Hematopoietic multipotent progenitor cell treated with erythropoietin and hydrocortisone succinate and interleukin-3 and kit ligand, for 8 days (in vitro differentiated cells): ENCODE results near the gene PTPRM.

Experiments
- DNase-seq: peaks from one replicate; pipeline ENCODE4 v3.0.0-alpha.2; 2015

PTPRM gene

GRCh38 chr18:8139127-8139527 lies 572.0 kb downstream of the PTPRM start:
- no peak for DNase-seq

DNA sequence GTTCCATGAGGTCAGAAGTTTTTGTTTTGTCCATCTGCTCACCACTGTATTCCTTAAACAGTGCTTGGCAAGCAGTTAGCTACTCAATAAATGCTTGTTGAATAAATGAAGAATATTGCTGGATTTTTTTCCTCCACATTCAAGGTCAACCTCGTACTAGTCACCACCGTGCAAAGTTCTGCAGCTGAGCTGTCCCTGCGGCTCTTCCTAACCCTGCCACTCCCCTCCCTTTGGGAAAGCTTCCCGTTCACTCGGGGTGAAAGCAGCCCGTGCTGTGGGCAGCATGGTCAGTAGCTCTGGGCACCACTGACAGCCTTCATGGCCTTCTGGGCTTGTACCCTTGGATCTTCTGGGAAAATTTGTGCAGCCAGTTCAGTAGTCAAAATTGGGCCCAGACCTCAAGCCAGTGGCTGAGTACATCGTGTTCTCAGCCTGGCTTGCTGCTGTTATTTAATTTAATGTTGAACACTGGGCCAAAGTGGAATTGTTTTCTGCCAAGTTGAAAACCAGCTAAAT lies 572.8 kb downstream of the PTPRM start:
- DNase-seq: no peak

GRCh38 chr18:8140841-8141501 lies 573.9 kb downstream of the PTPRM start:
- no peak for DNase-seq

DNA sequence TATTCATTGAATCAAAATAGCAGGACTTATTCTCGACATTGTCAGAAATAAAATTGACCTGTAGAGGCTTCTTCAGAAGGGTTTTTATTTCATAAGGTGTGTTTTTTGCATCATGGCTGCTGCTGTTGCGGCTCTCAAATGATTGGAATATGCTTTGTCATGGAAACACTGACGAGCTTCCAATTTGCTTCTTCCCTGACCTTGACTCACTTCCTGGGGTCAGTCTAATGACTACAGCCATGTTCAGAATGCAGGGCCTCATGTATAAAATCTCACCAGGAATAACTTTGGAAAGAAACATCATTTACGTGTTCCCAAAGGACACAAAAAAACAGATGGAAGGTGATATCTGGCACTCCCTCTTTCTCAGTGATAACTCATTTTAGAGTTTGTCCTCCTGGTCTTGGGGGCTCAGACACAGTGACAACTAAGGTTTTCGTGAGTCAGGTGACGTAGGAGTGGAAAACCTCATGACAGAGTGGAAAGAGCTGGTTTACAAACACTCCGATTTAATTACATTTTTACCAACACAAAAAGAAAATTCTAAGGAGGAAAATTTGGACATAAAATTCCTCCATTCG lies 575.1 kb downstream of the PTPRM start:
- DNase-seq: no peak

DNA sequence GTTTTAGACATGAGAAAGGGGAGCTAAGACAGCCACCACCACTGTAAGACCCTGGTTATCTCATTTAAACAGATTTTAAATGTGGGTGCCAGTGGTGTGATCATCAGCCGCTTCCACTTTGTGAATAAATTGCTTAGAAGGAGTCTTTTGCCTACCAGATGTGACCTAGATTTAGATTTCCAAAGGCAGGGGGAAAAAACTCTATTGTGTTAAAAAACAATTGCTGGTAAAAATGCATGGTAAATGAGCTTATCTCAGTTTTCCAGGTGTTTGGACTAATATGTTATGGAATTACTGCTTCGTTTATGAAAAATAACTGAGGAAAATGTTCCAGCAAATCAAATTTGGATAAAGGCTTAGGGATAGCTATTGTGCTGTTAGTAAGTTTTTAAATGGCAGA lies 575.8 kb downstream of the PTPRM start:
- DNase-seq: no peak

DNA sequence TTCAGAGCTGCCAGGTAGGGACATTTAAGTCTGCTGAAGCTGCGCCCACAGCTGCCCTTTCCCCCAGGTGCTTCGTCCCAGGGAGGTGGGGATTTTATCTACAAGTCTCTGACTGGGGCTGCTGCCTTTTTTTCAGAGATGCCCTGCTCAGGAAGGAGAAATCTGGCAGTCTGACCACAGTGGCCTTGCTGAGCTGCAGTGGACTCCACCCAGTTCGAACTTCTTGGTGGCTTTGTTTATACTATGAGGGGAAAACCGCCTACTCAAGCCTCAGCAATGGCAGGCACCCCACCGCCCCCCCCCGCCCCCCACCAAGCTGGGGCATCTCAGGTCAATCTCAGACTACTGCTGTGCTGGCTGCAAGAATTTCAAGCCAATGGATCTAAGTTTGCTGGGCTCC lies 584.1 kb downstream of the PTPRM start:
- DNase-seq: no peak

DNA sequence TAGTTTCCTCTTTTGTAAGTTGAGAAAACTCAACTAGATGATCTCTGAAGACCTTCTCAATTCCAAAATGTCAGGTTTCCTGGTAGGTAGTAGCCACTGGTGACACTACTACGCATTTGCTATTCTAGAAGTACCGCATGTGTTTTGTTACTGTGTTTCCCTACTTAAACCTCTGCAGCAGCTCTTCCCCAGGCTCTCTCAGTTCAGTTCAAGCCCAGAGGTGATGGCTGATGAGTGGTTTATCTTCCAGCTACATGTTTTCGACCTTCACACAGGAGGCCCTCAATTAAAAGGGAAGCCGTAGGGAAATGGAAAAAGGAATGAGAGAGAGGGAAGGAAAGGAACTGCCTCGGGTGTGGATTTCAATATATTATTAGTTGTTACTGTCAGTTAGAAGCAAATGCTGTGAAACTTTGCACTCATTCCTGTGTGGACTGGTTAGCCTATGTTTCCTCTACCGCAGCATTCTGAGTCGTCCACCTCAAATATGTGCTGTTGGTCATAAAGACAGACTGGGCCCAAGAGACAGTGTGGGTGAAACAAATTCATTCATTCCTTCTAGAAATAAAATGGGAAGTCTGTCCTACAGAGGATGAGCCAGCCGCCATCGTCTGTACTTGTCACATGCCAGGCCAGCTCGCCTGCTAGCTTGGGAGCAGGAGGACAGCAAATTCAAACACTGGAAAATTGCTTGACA lies 586.9 kb downstream of the PTPRM start:
- DNase-seq: no peak

DNA sequence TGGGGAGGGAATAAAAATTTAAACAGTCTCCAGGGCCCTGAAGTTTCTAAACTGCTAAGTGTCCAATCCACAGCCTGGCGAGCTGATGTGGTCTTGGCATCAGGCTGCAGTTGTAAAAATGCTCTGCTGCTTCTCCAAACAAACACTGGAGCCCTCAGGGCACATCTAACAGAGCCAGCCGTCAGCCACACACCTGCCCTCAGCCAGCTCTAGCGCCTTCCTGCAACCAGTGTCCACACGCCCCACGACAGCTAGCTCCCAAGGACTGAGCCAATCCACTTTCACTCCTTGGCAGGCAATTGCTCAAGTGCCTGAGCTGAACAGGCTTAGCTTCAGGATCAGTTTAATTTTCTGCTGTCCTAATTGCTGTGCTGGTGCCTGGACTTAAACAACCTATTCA lies 595.7 kb downstream of the PTPRM start:
- no peak for DNase-seq

DNA sequence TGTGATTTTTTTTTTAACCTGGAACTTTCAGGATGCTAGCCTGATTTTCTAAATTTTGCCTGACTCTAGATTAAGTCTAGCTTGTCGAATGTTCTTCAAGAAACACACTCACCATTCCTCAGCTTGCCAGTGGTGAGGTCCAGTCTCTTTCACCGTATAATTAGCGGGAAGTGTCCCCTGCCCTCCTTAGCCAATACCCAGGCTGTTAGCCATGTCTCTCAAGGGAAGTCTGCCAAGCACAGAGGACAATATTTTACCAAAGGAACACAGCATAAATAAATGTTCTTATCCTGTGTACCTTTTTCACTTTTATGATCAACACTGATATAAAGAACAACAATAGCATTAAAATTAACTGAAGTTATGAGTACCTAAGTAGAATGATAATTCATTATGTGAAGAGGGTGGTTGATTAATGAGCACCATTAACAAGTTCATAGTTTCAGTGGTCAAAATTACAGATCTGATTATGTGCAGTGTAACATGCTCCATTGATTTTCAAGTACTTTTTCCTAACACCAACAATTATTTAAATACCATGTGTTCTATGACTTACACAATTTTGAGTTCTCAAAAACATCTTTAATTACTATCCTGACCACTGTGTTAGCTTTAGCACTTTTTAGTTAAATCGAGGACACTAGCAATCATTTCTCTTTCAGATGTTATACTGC lies 596.3 kb downstream of the PTPRM start:
- no peak for DNase-seq

DNA sequence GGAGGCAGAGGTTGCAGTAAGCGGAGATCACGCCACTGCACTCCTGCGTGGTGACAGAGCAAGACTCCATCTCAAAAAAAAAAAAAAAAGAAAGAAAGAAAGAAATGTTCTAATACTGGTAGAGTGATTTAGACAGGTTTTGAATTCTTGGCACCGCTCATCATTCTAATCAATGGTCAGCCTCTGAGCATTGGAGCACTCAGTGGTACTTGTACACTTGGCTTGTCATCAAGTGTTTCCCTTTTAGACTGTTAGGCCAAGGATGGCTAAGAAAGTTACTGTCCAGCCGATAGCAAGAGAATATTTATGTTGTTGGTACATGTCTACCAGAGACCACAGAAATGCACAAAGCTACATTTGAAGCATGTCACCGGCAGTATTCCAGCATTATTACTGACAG lies 598.0 kb downstream of the PTPRM start:
- DNase-seq: no peak

DNA sequence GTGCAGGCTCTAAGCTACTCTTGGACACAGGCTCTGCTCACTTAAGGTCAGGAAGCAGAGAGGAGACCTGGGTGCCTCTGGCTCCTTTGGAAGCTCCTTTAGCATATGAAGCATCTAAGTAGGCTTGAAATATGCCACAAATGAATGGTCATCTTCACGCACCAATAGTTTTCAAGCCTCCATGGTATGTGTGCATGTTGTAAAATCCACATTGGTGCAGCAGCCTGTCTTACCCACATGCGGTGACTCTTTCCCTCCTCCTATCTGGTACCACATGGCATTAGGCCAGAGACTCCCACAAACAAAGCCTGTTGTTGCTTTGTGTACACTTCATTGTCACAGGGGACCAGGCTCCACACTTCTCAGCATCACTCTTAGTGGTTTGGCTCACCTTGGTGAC lies 599.9 kb downstream of the PTPRM start:
- DNase-seq: no peak

DNA sequence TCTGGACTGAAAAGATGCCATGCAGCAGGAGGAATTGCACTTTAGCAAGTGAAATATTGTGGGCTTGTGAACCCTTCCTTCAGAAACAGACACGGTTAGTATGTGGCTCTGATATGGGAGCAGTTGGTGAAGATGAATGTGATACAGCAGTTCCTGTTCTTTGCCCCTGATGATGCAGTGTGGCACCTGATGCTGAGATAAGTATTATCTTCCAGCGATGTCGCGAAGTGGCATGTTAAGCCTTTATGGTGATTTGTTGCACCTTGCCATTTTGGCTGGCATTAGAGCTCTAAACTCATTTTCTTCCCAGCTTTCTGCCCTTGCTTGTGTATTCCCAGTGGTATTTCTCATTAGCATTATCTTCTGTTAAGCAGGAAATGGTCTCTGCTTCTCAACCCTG lies 600.6 kb downstream of the PTPRM start:
- no peak for DNase-seq

- DNase-seq: no peak
Measured at GRCh38 chr18:8169722-8170121, 602.6 kb downstream of the PTPRM start.

DNA sequence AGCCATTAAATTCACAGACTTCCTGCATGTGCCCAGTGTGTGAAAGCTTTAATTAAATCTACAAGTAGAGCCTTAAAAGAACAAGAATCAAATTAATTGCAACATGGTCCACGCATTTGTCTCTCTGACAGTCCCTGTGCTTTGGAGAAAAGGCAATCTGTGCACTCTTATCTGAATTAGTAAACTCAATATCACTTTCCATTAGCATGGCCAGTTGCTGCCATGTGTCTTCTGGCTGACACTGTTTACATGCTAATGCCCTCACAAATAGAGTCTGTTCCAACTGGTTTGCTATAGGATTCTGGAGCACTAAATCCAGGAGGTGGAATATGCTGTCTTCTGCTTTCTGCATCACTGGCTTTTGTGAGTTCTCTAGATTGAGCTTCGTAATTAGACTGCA lies 607.7 kb downstream of the PTPRM start:
- no peak for DNase-seq

- DNase-seq: no peak
Measured at GRCh38 chr18:8175501-8176061, 608.5 kb downstream of the PTPRM start.

DNA sequence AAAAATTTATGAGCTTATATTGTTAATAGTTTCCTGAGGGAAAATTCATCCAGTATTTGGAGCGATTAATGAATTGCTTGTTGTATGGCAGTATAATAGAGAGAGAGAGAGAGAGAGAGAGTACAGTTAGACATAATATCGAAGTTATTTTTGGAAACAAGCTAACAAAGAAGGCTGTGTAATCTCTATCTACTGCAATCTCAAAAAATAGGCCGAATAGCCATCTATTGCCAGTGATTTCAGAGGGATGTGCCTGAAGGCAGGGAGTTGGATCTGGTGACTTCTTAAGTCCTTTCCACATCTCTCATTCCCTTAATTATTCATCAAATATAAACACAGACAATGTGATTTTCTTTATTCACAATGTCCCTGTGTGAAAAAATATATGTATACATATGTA lies 609.0 kb downstream of the PTPRM start:
- no peak for DNase-seq

GRCh38 chr18:8176554-8176953 lies 609.4 kb downstream of the PTPRM start:
- DNase-seq: no peak

DNA sequence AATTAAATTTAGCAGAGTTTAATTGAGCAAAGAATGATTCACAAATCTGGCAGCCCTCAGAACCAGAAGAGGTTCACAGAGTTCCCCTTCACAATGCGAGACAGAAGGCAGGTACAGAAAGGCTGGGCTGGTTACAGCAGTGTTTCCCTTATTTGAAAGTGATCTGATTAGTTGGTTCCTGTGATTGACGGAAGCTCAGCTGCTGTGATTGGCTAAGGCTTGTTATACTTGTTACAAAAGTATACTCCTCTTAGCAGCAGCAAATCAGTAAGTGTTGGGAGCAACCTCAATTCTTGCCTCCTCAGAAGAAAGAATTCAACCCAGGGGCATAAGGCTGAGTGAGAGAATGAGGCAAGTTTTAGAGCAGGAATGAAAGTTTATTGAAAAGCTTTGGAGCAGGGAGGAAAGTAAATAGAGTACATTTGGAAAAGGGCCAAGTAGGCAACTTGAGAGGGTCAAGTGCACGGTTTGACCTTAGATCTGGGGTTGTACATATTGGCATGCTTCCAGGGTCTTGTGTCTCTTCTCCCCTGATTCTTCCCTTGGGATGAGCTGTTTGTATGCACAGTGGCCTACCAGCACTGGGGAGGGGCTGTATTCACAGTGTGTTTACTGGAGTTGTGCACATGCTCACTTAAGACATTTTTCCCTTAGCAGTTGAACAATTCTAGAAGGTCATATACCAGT lies 610.4 kb downstream of the PTPRM start:
- DNase-seq: no peak

DNA sequence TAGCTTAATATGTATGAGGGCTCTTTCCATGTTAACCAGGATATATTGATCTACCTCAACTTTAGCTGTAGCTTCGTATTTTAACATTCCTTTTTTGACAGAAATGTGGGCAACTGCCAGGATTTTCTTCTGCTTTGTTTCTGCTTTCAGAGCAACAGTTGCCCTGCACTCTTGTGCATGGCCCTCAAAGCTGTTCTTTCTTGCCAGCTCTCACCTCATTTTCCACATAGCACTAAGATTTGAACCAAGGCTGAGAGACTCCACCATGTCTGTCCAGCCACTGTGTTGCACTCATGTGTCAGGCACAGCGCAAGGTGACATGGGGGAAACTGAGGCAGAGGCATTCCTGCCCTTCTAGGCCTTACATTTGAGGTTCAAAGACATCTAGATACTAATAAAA lies 619.3 kb downstream of the PTPRM start:
- no peak for DNase-seq

DNA sequence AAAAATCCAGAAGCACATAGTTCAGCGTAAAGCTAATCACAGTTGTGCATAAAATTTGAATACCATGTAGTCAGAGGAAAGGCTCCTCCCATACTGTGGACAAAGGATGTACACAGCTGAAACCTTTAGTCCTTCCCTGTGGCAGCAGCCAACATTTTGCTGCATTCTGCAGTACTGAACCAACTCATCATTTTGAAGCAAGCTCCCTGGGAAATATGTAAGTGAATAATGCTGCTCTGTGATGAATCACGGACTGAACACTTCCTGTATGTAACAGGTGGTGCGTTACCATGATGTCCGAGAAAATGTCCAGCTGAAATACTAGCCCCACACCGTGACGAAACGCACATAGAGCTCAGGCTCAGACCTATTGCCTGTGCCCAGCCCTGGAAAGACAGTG lies 621.1 kb downstream of the PTPRM start:
- no peak for DNase-seq

- DNase-seq: no peak
Measured at GRCh38 chr18:8190980-8191379, 623.9 kb downstream of the PTPRM start.

- no peak for DNase-seq
Measured at GRCh38 chr18:8194431-8194830, 627.3 kb downstream of the PTPRM start.

- no peak for DNase-seq
Measured at GRCh38 chr18:8196238-8196637, 629.1 kb downstream of the PTPRM start.
